Measurements from ENCODE around the gene PPP1R15B.
"Not testable (repeated sequence)": the region's sequence is repeated elsewhere in the genome, so short reads cannot be mapped to it uniquely, and the experiment has no call there.

DNA sequence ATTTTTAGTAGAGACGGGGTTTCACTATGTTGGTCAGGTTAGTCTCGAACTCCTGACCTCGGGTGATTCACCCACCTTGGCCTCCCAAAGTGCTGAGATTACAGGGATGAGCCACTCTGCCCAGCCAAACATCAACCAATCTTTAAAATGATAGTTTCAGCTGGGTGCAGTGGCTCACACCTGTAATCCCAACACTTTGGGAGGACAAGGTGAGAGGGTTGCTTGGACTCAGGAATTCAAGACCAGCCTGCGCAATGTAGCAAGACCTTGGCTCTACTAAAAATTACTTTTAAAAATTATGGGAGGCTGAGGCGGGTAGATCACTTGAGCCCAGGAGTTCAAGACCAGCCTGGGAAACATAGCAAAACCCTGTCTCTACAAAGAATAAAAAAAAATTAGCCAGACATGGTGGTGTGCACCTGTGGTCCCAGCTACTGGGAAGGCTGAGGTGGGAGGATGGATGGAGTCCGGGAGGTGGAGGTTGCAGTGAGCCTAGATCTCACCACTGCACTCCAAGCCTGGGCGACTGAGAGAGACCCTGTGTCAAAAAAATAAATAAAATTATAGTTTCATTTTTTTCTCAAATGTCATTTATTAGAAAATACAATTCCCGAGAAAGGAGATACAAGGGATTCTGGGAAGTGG lies 10.6 kb upstream of the PPP1R15B start:
- TF ChIP-seq, protein P1, sequence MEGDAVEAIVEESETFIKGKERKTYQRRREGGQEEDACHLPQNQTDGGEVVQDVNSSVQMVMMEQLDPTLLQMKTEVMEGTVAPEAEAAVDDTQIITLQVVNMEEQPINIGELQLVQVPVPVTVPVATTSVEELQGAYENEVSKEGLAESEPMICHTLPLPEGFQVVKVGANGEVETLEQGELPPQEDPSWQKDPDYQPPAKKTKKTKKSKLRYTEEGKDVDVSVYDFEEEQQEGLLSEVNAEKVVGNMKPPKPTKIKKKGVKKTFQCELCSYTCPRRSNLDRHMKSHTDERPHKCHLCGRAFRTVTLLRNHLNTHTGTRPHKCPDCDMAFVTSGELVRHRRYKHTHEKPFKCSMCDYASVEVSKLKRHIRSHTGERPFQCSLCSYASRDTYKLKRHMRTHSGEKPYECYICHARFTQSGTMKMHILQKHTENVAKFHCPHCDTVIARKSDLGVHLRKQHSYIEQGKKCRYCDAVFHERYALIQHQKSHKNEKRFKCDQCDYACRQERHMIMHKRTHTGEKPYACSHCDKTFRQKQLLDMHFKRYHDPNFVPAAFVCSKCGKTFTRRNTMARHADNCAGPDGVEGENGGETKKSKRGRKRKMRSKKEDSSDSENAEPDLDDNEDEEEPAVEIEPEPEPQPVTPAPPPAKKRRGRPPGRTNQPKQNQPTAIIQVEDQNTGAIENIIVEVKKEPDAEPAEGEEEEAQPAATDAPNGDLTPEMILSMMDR (conservative IDR thresholded peaks at IDR 0.05; ENCODE audit: low read depth, low read length): not testable (repeated sequence)
- not testable (repeated sequence) for TF ChIP-seq EZH2phosphoT487 (IDR thresholded peaks at IDR 0.05; ENCODE audit: borderline replicate concordance, low read length); EZH2 (IDR thresholded peaks at IDR 0.05; ENCODE audit: low read length, unreplicated experiment)

Data from PC-3 (cell line).